Glomerular visceral epithelial cell (primary cell): ENCODE results near the gene CRYBG1.
"Not testable (repeated sequence)": the region's sequence is repeated elsewhere in the genome, so short reads cannot be mapped to it uniquely, and the experiment has no call there.

Experiments
- DNase-seq: peaks from one replicate; pipeline ENCODE4 v3.0.0-alpha.2; 2016; ENCODE audit errors: extremely low spot score

Gene CRYBG1

GRCh38 chr6:106527117-106527516, 166.6 kb downstream of the CRYBG1 start:
- no peak for DNase-seq

GRCh38 chr6:106527979-106528378, 167.5 kb downstream of the CRYBG1 start:
- peak; percentile 63 for DNase-seq

- DNase-seq: no peak
These were observed 168.0 kb downstream of the CRYBG1 start for GRCh38 chr6:106528521-106528920.

GRCh38 chr6:106529438-106529837, 168.9 kb downstream of the CRYBG1 start:
- no peak for DNase-seq

- no peak for DNase-seq
These were observed 169.5 kb downstream of the CRYBG1 start for GRCh38 chr6:106530026-106530425.

- DNase-seq: no peak
These were observed 170.0 kb downstream of the CRYBG1 start for GRCh38 chr6:106530502-106530901.

- DNase-seq: no peak
These were observed 172.5 kb downstream of the CRYBG1 start for GRCh38 chr6:106533054-106533453.

- no peak for DNase-seq
These were observed 173.5 kb downstream of the CRYBG1 start for GRCh38 chr6:106534004-106534403.

GRCh38 chr6:106534564-106534982, 174.1 kb downstream of the CRYBG1 start:
- DNase-seq: no peak

- no peak for DNase-seq
These were observed 174.5 kb downstream of the CRYBG1 start for GRCh38 chr6:106535012-106535411.

- DNase-seq: no peak
These were observed 175.8 kb downstream of the CRYBG1 start for GRCh38 chr6:106536357-106536756.

GRCh38 chr6:106536851-106537250, 176.3 kb downstream of the CRYBG1 start:
- no peak for DNase-seq

GRCh38 chr6:106537662-106538061, 177.1 kb downstream of the CRYBG1 start:
- DNase-seq: no peak

- DNase-seq: no peak
These were observed 177.6 kb downstream of the CRYBG1 start for GRCh38 chr6:106538145-106538544.

- DNase-seq: no peak
These were observed 179.4 kb downstream of the CRYBG1 start for GRCh38 chr6:106539936-106540335.

- no peak for DNase-seq
These were observed 179.9 kb downstream of the CRYBG1 start for GRCh38 chr6:106540432-106540831.

- no peak for DNase-seq
These were observed 180.4 kb downstream of the CRYBG1 start for GRCh38 chr6:106540907-106541306.

- peak; percentile 30 for DNase-seq
These were observed 185.8 kb downstream of the CRYBG1 start for GRCh38 chr6:106546261-106546690.

- DNase-seq: peak; percentile 61
These were observed 186.3 kb downstream of the CRYBG1 start for GRCh38 chr6:106546691-106547414.

- peak; percentile 84 for DNase-seq
These were observed 187.3 kb downstream of the CRYBG1 start for GRCh38 chr6:106547601-106548453.

- not testable (repeated sequence) for DNase-seq
These were observed 188.5 kb downstream of the CRYBG1 start for GRCh38 chr6:106548926-106549455.

- DNase-seq: no peak
These were observed 189.0 kb downstream of the CRYBG1 start for GRCh38 chr6:106549521-106549920.

- no peak for DNase-seq
These were observed 190.6 kb downstream of the CRYBG1 start for GRCh38 chr6:106551155-106551554.
